ENCODE measurements around the gene QPRT. TPM values are rescaled to one million over a fixed set of nuclear protein-coding genes. Genes with fewer than 3 reads are reported as not detected.

The QPRT gene
- total and polyA plus RNA-seq, 2 of the 13 experiments (the other 11 are each of a cell fraction or from before 2014, with no cell fraction given), result 130 to 218 TPM

GRCh38 chr16:29645694-29646187 is 33.2 kb upstream of the QPRT start (continued):
- no peak for TF ChIP-seq FOXC1 (CRISPR knock-in tag; IDR thresholded peaks at IDR 0.05; ENCODE audit: borderline replicate concordance)
- TF ChIP-seq DNMT1 (CRISPR knock-in tag; IDR thresholded peaks at IDR 0.05), result no peak
- TF ChIP-seq CBX5 (CRISPR knock-in tag; IDR thresholded peaks at IDR 0.05; ENCODE audit: borderline replicate concordance), result 0 out of 2 replicates have a peak, but pooled peaks have one; percentile 33
- no peak; a peak in 1 of 4 replicates for TF ChIP-seq NR2F1 (CRISPR knock-in tag; IDR thresholded peaks at IDR 0.05)
- TF ChIP-seq, protein P1, sequence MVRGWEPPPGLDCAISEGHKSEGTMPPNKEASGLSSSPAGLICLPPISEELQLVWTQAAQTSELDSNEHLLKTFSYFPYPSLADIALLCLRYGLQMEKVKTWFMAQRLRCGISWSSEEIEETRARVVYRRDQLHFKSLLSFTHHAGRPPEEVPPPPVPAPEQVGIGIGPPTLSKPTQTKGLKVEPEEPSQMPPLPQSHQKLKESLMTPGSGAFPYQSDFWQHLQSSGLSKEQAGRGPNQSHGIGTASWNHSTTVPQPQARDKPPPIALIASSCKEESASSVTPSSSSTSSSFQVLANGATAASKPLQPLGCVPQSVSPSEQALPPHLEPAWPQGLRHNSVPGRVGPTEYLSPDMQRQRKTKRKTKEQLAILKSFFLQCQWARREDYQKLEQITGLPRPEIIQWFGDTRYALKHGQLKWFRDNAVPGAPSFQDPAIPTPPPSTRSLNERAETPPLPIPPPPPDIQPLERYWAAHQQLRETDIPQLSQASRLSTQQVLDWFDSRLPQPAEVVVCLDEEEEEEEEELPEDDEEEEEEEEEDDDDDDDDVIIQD (CRISPR knock-in tag; IDR thresholded peaks at IDR 0.05; ENCODE audit: low read depth), result peak; percentile 68; the same call in 1 of the 2 replicates
- TF ChIP-seq NAIF1 (CRISPR knock-in tag; IDR thresholded peaks at IDR 0.05; ENCODE audit: borderline replicate concordance), result no peak
- TF ChIP-seq HMG20B (CRISPR knock-in tag; conservative IDR thresholded peaks at IDR 0.05), result no peak
- TF ChIP-seq, protein P2, sequence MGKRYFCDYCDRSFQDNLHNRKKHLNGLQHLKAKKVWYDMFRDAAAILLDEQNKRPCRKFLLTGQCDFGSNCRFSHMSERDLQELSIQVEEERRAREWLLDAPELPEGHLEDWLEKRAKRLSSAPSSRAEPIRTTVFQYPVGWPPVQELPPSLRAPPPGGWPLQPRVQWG (CRISPR knock-in tag; IDR thresholded peaks at IDR 0.05; ENCODE audit: borderline replicate concordance, low read depth), result no peak
- no peak for TF ChIP-seq NFE2L1 (CRISPR knock-in tag; IDR thresholded peaks at IDR 0.05; ENCODE audit: borderline replicate concordance)
- TF ChIP-seq ZNF205 (CRISPR knock-in tag; IDR thresholded peaks at IDR 0.05), result no peak
- TF ChIP-seq KLF9 (CRISPR knock-in tag; IDR thresholded peaks at IDR 0.05; ENCODE audit: low read depth), result no peak
- TF ChIP-seq ZNF143 (CRISPR knock-in tag; IDR thresholded peaks at IDR 0.05), result peak; percentile 94
- TF ChIP-seq CHCHD3 (CRISPR knock-in tag; IDR thresholded peaks at IDR 0.05), result no peak
- TF ChIP-seq JUN (CRISPR knock-in tag; IDR thresholded peaks at IDR 0.05), result no peak
- TF ChIP-seq HHEX (CRISPR knock-in tag; IDR thresholded peaks at IDR 0.05), result no peak
- no peak for TF ChIP-seq FOXO1 (CRISPR knock-in tag; IDR thresholded peaks at IDR 0.05)
- TF ChIP-seq MTF2 (CRISPR knock-in tag; IDR thresholded peaks at IDR 0.05; ENCODE audit: borderline replicate concordance), result no peak
- no peak for TF ChIP-seq GLI4 (CRISPR knock-in tag; IDR thresholded peaks at IDR 0.05; ENCODE audit: borderline replicate concordance)
- TF ChIP-seq ZNF615 (CRISPR knock-in tag; IDR thresholded peaks at IDR 0.05; ENCODE audit: borderline replicate concordance), result no peak
- TF ChIP-seq JUNB (CRISPR knock-in tag; IDR thresholded peaks at IDR 0.05; ENCODE audit: borderline replicate concordance), result no peak
- TF ChIP-seq SNAPC5 (CRISPR knock-in tag; IDR thresholded peaks at IDR 0.05; ENCODE audit: borderline replicate concordance), result no peak
- TF ChIP-seq, protein P3, sequence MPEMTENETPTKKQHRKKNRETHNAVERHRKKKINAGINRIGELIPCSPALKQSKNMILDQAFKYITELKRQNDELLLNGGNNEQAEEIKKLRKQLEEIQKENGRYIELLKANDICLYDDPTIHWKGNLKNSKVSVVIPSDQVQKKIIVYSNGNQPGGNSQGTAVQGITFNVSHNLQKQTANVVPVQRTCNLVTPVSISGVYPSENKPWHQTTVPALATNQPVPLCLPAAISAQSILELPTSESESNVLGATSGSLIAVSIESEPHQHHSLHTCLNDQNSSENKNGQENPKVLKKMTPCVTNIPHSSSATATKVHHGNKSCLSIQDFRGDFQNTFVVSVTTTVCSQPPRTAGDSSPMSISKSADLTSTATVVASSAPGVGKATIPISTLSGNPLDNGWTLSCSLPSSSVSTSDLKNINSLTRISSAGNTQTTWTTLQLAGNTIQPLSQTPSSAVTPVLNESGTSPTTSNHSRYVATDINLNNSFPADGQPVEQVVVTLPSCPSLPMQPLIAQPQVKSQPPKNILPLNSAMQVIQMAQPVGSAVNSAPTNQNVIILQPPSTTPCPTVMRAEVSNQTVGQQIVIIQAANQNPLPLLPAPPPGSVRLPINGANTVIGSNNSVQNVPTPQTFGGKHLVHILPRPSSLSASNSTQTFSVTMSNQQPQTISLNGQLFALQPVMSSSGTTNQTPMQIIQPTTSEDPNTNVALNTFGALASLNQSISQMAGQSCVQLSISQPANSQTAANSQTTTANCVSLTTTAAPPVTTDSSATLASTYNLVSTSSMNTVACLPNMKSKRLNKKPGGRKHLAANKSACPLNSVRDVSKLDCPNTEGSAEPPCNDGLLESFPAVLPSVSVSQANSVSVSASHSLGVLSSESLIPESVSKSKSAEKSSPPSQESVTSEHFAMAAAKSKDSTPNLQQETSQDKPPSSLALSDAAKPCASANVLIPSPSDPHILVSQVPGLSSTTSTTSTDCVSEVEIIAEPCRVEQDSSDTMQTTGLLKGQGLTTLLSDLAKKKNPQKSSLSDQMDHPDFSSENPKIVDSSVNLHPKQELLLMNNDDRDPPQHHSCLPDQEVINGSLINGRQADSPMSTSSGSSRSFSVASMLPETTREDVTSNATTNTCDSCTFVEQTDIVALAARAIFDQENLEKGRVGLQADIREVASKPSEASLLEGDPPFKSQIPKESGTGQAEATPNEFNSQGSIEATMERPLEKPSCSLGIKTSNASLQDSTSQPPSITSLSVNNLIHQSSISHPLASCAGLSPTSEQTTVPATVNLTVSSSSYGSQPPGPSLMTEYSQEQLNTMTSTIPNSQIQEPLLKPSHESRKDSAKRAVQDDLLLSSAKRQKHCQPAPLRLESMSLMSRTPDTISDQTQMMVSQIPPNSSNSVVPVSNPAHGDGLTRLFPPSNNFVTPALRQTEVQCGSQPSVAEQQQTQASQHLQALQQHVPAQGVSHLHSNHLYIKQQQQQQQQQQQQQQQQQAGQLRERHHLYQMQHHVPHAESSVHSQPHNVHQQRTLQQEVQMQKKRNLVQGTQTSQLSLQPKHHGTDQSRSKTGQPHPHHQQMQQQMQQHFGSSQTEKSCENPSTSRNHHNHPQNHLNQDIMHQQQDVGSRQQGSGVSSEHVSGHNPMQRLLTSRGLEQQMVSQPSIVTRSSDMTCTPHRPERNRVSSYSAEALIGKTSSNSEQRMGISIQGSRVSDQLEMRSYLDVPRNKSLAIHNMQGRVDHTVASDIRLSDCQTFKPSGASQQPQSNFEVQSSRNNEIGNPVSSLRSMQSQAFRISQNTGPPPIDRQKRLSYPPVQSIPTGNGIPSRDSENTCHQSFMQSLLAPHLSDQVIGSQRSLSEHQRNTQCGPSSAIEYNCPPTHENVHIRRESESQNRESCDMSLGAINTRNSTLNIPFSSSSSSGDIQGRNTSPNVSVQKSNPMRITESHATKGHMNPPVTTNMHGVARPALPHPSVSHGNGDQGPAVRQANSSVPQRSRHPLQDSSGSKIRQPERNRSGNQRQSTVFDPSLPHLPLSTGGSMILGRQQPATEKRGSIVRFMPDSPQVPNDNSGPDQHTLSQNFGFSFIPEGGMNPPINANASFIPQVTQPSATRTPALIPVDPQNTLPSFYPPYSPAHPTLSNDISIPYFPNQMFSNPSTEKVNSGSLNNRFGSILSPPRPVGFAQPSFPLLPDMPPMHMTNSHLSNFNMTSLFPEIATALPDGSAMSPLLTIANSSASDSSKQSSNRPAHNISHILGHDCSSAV (CRISPR knock-in tag; IDR thresholded peaks at IDR 0.05; ENCODE audit: borderline replicate concordance), result no peak
